HG03457 (cell line): ENCODE measurements around the gene ZYG11B.
"Not testable (repeated sequence)": the region's sequence is repeated elsewhere in the genome, so short reads cannot be mapped to it uniquely, and the experiment has no call there.

Experiments used
- ATAC-seq: cut with Tn5 transposase; IDR thresholded peaks from one replicate; pipeline ENCODE4 v1.9.1; 2021; ENCODE audit warnings: moderate number of reproducible peaks; ENCODE audit not compliant: unreplicated experiment

Gene ZYG11B

GRCh38 chr1:52751589-52752483 is 25.6 kb downstream of the ZYG11B start:
- no peak for ATAC-seq

- ATAC-seq, result no peak
These were observed 26.2 kb downstream of the ZYG11B start for GRCh38 chr1:52752484-52752826.

- ATAC-seq, result no peak
These were observed 26.9 kb downstream of the ZYG11B start for GRCh38 chr1:52753169-52753568.

DNA sequence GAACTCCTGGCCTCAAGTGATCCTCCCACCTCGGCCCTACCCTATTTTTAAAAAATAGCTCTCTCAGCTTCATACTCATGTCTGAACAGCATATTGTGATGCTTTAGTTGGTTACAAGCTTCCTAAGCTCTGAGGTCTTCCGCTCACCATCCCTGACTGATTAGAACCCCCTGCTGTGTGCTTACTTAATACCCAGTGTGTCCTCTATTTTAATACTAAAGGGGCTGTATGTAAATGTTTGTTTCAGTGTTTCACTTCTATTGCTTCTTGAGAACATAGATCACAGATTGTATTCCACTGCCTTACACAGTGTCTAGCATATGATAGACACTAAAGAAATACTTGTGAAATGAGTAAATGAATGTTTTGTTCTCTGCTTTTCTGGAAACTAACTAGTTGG is 29.8 kb downstream of the ZYG11B start:
- ATAC-seq, result no peak

DNA sequence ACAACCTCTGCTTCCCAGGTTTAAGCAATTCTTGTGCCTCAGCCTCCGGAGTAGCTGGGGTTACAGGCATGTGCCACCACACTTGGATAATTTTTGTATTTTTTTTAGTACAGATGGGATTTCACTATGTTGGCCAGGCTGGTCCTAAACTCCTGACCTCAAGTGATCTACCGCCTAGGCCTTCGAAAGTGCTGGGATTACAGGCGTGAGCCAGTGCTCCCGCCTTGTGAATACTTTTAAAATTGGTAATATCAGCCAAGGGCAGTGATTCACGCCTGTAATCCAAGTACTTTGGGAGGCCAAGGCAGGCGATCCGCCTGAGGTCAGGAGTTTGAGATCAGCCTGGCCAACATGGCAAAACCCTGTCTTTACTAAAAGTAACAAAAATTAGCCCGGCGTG is 33.7 kb downstream of the ZYG11B start:
- ATAC-seq, result no peak

- no peak for ATAC-seq
These were observed 41.5 kb downstream of the ZYG11B start for GRCh38 chr1:52767596-52768280.

DNA sequence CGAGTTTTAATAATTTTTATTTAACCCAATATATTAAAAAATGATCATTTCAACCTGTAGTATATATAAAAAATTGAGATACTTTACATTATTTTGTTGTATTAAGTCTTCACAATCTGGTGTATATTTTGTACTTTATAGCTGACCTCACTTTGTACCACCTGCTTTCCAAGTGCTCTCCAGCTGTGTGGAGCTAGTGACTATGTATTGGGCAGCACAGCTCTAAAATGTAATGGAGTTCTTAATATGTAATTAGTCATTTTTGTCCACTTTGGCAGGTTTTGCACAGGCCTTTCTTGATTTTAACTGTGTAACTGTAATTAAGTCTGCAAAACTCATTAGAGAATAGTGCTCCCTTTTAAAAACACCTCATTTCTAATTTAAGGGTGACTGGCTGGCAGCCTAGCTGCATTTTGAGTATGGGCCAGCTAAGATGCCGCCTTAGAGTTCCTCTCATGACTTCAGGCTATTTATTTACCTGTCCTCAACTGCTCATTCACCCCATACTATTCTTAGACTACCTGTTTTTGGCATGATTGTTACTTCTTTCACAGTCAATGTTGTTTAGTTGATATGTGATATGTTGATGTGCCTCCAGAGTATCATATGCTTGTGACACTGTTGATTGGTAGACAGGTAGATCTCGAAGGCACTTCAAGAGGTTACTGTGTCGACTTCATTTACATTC is 43.2 kb downstream of the ZYG11B start:
- ATAC-seq, result no peak

GRCh38 chr1:52771384-52771783 is 45.1 kb downstream of the ZYG11B start:
- ATAC-seq, result no peak

DNA sequence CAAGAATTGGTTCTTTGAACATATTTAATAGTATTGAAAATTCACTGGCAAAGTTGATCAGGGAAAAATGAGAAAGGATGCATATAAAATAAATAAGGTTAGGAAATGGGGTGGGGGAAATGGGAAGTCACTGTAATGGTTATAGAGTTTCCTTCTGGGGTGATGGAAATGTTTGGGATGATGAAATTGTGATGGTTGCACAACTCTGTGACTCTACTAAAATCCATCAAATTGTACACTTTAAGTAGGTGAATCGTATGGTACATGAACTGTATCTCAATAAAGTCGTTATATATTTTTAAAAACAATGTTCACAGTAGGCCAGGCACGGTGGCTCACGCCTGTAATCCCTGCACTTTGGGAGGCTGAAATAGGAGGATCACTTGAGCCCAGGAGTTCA is 59.9 kb downstream of the ZYG11B start:
- no peak for ATAC-seq

DNA sequence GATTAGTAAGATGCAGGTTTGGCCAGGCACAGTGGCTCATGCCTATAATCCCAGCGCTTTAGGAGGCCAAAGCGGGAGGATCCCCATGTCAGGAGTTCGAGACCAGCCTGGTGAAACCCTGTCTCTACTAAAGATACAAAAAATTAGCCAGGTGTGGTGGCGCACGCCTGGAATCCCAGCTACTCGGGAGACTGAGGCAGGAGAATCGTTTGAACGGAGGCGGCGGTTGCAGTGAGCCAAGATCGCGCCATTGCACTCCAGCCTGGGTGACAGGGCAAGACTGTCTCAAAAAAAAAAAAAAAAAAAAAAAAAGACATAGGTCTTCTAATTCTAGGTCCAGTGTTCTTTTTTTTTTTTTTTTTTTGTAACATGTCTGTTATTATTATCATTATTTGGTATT is 64.2 kb downstream of the ZYG11B start:
- not testable (repeated sequence) for ATAC-seq

GRCh38 chr1:52792036-52792435 is 65.8 kb downstream of the ZYG11B start:
- no peak for ATAC-seq

GRCh38 chr1:52793717-52794116 is 67.5 kb downstream of the ZYG11B start:
- not testable (repeated sequence) for ATAC-seq

- no peak for ATAC-seq
These were observed 69.2 kb downstream of the ZYG11B start for GRCh38 chr1:52795464-52795863.

GRCh38 chr1:52798331-52798730 is 72.1 kb downstream of the ZYG11B start:
- no peak for ATAC-seq

DNA sequence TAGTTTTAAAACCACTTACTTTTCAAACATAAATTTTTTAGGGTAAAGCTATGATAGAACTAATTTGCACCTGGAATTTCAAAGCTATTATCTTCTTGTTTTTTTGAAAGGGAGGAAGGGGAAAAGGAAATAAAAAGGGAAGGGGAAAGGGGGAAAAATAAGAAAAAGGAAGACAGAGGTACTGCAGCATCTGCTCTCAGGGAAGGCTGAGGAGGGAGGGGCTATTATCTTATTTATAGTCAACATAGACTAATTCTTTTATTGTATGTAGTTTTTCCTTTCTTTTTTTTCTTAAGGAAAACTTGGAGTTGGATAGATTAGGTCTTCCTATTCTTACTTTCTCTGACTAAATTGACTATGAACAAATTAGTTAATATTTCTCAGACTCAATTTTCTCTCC is 74.8 kb downstream of the ZYG11B start:
- no peak for ATAC-seq

GRCh38 chr1:52804083-52804482 is 77.8 kb downstream of the ZYG11B start:
- ATAC-seq, result not testable (repeated sequence)

GRCh38 chr1:52814465-52814864 is 88.2 kb downstream of the ZYG11B start:
- no peak for ATAC-seq

DNA sequence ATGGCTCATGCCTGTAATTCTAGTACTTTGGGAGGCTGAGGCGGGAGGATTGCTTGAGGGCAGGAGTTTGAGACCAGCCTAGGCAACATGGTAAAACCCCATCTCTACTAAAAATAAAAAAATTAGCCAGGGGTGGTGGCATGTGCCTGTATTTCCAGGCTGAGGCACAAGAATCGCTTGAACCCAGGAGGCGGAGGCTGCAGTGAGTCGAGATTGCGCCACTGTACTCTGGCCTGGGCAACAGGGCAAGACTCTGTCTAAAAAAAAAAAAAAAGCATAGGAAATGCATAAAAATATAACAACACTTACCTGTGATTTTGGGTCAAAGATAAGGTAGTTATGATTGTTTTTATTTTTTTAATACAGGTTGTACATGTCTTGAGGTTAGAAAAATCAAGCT is 94.6 kb downstream of the ZYG11B start:
- not testable (repeated sequence) for ATAC-seq

GRCh38 chr1:52825868-52826267 is 99.6 kb downstream of the ZYG11B start:
- ATAC-seq, result no peak

- ATAC-seq, result no peak
These were observed 108.5 kb downstream of the ZYG11B start for GRCh38 chr1:52834798-52835197.

DNA sequence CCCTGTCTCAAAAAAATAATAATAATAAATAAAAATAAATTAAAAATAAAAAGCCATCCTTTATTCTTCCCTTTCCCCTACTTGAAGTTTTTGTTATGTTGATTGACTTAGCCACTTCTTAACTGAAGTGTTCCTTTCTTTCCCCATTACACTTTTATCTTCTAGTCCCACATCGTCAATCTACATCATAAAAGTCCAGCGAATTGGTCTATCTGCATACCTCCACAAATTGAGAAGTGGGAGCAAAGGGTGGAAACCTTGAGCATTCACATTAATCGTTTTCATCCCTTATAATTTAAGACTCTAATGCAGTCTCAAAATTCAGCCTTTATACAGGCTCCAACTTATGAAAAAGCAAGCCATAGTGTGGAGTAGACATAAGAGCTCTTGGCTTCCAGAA is 109.8 kb downstream of the ZYG11B start:
- ATAC-seq, result no peak

- ATAC-seq, result not testable (repeated sequence)
These were observed 112.9 kb downstream of the ZYG11B start for GRCh38 chr1:52839175-52839574.
